ENCODE results near the gene NTM.

The NTM gene

DNA sequence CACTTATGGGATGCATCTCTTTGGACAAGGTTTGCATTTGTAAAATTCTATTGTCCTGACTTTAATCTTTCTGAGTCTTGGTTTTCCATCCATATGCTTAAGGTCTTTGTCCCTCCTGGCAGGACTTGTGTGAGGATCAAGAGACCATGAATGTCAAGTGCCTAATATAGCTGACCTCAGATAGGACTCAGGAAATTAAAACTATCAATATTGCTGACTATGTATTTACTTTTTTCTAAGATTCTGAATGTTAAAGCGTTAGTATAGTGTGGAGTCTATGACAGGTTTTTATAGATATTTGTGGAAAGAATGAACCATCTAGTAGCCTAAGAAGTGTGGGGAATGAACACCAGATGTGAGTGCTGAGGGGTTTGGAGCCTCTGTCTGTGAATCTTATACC is 637.8 kb downstream of the NTM start:
- no peak for DNase-seq (ENCODE audit: low read depth)

GRCh38 chr11:132008872-132009271 is 638.5 kb downstream of the NTM start:
- DNase-seq (ENCODE audit: low read depth) = no peak

GRCh38 chr11:132020001-132020400 is 649.6 kb downstream of the NTM start:
- DNase-seq (ENCODE audit: low read depth) = no peak

- no peak for DNase-seq (ENCODE audit: low read depth)
These were observed 651.9 kb downstream of the NTM start for GRCh38 chr11:132022285-132022684.

- DNase-seq (ENCODE audit: low read depth) = peak; percentile 81
These were observed 652.5 kb downstream of the NTM start for GRCh38 chr11:132022733-132023478.

DNA sequence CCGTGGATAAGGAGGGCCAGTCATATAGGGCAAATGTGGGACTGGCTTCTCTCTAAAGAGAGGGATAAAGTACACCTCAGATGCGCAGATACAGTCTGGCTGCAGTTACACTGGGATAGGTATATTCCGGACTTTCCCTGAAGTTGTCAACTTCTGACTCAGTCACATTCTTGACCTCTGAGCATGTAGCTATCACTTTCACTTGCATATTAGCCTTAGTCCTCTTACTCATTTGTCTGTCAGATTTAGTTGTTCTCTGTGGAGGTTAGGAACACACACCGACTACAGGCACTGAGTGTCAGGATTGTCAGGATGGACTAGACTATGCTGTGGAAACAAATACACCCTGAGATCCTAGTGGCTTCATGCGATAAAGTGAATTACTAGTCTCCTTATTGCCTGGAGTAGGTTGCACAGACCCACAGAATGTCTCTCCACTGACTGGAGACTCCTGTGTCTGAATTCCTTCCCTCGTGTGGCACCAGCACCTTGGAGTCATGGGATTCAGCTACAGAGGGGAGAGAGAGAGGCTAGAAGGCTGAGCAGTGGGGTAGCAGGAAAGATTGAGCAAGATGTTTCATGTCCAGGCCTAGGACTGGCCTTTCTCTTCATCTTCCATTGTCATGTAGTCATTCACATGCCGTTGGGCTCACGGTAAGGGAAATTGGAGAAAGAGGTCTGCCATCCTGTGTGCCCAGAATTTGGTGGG is 654.3 kb downstream of the NTM start:
- DNase-seq (ENCODE audit: low read depth) = peak; percentile 38

DNA sequence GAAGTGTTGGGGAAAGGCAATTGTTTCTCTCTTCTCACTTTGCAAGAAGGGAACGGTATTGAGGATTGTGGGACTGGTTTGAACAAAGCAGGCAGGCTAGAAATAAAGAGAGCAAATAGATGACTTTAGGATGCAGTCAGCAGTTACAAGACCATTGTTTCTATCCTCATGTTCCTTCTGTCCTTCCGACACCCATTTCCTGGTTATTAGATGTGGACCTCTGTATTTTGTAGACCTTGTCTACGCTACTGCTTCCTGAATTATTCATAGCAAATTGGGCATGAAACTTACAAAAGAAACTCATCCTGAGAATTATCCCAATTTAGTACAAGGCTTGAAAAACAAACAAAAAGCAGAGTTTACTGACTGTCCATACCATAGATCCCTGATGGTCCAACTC is 656.3 kb downstream of the NTM start:
- no peak for DNase-seq (ENCODE audit: low read depth)

GRCh38 chr11:132028380-132029240 is 658.2 kb downstream of the NTM start:
- peak; percentile 65 for DNase-seq (ENCODE audit: low read depth)

GRCh38 chr11:132030896-132031295 is 660.5 kb downstream of the NTM start:
- DNase-seq (ENCODE audit: low read depth) = no peak

DNA sequence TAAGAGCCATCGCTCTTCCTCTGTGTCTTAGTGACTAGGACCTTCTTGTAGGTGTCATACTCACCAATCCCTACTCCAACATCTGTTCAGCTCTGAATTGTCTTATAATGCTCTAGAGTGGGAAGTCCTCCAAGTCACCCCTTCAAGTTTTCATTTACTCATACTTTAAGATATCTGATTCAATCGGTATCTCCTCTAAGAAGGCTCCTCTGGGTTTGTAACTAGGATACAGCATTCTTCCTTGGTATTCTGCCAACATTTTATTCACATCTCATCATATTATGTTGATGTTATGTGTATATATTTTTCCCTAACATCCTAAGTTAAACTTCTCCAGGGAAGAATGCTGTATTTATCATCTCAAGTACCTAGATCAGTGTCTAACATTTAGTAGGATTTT is 662.1 kb downstream of the NTM start:
- peak; percentile 48 for DNase-seq (ENCODE audit: low read depth)

DNA sequence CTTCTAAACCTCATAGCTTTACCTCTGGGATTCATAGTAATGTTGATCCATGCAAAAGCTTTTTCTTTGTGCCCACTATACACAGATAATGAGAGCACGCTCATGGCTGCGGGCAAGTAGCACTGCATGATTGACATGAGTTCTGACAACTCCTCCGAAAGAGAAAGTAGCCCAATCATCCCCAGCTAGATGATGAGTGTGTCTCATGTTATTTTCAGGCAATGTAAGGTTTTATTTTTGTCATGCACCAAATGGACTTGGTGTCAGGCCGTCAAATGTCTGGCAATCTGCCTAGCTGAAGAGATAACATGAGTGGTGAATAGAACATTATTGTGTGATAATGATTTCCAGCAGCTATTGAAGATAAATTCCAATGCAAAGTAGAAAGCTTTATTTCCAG is 662.6 kb downstream of the NTM start:
- no peak for DNase-seq (ENCODE audit: low read depth)

GRCh38 chr11:132035228-132035627 is 664.8 kb downstream of the NTM start:
- no peak for DNase-seq (ENCODE audit: low read depth)

DNA sequence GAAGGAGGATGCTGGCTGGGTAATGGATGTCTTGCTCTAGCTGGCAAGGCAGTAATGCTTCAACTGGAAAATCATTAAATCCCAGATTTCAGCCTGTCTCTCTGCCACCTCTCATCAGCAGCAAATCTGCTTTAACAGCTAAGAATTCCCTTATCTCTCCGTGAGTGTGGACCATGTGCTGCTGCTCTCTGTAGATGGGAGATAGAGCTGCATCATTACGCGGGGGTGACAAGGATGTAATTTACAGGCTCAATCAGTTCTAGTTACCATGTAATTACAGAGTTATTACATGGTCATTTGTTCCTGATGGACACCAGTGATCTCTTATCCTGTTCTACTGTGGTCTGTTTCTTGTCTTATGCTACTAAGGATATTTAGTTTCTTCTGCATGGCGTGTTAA is 665.4 kb downstream of the NTM start:
- DNase-seq (ENCODE audit: low read depth) = no peak

GRCh38 chr11:132036220-132036619 is 665.8 kb downstream of the NTM start:
- DNase-seq (ENCODE audit: low read depth) = no peak

DNA sequence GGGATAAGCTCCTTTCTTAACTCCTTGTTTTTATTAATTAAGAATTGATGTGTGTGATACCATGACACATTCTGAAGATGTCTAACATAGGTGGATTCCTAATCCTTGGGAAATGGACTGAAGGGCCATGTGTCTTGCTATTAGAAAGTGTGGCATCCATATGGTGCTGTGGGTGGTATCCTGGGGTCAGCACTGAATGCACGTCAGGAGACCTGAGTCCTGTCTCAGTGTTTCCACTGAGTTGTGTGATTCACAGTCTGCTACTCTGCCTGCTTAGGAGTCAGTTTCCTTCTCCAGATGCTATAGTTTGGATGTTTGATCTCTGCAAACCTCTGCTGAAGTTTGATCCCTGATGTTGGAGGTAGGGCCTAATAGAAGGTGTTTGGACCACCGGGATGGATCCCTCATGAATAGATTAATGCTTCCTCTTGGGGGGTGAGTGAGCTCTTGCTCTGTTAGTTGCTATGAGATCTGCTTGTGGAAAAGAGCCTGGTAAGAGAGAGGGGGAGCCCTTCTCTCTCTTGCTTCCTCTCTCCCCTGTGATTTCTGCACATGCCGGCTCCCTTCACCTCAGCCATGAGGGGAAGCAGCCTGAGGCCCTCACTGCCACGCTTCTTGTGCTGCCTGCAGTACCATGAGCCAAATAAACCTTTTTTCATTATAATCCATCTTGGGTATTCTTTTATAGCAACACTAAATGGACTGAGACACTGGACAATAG is 666.5 kb downstream of the NTM start:
- DNase-seq (ENCODE audit: low read depth) = no peak

DNA sequence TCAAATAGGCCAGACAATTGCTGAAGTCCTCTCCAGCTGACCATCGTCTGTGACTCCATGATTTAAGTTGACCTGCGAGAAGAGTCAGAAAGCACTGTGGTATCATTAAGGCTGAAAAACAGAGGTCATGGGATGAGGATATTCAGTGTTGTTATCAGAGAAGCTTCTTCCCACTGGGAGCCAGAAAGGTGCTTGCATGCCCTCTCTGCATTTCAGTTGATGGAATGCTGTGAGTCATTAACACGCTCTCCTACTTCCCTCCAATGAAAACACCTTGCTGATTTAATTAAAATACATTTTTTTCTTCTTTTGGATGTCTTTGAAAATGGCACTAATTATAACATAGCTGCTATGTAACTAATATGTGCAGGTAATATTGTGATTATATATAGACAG is 667.0 kb downstream of the NTM start:
- DNase-seq (ENCODE audit: low read depth) = no peak

- DNase-seq (ENCODE audit: low read depth) = no peak
These were observed 667.5 kb downstream of the NTM start for GRCh38 chr11:132037956-132038355.

DNA sequence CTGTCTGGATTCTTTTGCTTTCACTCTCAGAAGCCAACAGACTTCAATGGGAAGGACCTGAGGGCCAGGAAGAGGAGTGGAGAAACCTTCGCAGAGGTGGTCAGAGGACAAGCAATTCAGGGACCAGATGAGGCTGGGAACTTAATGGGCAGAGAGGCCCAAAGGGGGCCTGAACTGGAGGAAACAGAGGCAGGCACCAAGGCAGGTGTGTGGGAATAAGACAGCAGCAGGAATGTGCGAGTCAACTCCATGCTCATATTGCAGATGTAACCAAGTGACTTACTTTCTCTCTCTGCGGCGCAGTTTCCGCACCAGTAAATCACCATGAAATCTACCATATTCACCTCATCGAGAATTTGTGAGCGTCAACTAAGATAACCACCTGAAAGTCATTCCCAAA is 669.1 kb downstream of the NTM start:
- DNase-seq (ENCODE audit: low read depth) = no peak

DNA sequence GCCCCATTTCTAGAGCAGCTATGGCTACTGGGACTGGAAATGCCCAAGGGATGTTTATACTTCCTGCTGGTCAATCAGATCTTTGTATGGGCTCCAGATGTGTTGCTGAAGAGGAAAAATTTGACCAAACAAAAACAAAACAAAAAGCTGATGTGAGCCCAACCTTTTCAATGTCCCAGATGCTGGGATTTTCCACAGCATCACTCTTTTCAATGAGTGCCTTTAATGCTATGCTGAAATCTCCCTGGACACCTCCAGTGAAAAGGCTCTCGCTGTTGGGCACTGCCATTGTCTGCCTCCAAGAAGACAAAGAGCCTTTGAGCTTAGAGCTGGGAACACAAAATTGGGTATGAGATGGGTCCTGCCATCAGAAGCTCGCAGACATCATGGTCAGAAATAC is 671.9 kb downstream of the NTM start:
- DNase-seq (ENCODE audit: low read depth) = no peak

GRCh38 chr11:132043714-132044113 is 673.3 kb downstream of the NTM start:
- no peak for DNase-seq (ENCODE audit: low read depth)

DNA sequence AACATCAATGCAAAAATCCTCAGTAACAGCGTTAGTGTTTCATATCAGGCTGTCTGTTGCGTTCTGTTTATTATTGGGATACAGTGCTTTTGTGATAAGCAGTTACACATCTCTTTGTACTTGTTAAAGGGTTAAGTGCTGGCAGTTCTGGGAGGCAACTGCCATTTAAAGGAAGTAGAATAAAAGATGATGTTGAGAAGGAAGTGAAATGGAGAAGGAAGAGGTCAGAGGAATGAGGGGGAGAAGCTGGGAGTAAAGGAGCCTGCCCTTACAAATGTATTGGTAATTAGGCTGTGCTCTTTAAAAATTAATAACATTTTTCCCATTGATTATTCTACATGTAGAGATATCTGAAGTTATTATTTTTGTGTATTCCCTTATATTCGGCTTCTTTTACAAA is 674.7 kb downstream of the NTM start:
- no peak for DNase-seq (ENCODE audit: low read depth)

- no peak for DNase-seq (ENCODE audit: low read depth)
These were observed 676.0 kb downstream of the NTM start for GRCh38 chr11:132046288-132046865.

Measured in GM04504 (cell line).